Prostate gland (tissue), 2 donors: ENCODE measurements around the gene RAD54L. TPM values are rescaled to one million over a fixed set of nuclear protein-coding genes. Genes with fewer than 3 reads are reported as not detected.

Experiments used
- DNase-seq: peaks from one replicate; pipeline ENCODE4 v3.0.0-alpha.2; 2019; ENCODE audit warnings: low spot score
- H3K27ac ChIP-seq, 2 donors: fragments of 200-600 bp; sonication (generic); 2 replicates each; pipeline ENCODE4 v1.5.1; 2017 to 2019
- H3K27me3 ChIP-seq: fragments of 200-600 bp; sonication (generic); replicated peaks from 2 replicates; pipeline ENCODE4 v1.5.1; 2019; ENCODE audit not compliant: insufficient read depth
- H3K36me3 ChIP-seq, 2 donors: fragments of 200-600 bp; sonication (generic); 1 replicate in 1 of 2; 2 replicates in 1 of 2; pipeline versions ENCODE4 v1.5.1 to v1.8.1; 2017 to 2019
- H3K4me1 ChIP-seq: fragments of 200-600 bp; sonication (generic); replicated peaks from 2 replicates; pipeline ENCODE4 v1.5.1; 2019
- H3K4me3 ChIP-seq, 2 donors: fragments of 200-600 bp; sonication (generic); 2 replicates each; pipeline ENCODE4 v1.5.1; 2017 to 2019
- H3K9me3 ChIP-seq: fragments of 200-600 bp; sonication (generic); 2 replicates; pipeline ENCODE4 v1.5.1; 2017
- POLR2A ChIP-seq: fragments of 450-650 bp; IDR thresholded peaks from one replicate; pipeline ENCODE4 v1.6.1; 2016; ENCODE audit warnings: antibody characterized with exemption, mild to moderate bottlenecking
- POLR2AphosphoS5 ChIP-seq: sonication (generic); formaldehyde crosslinking; IDR thresholded peaks from one replicate; pipeline ENCODE4 v1.6.1; 2017; ENCODE audit warnings: antibody characterized with exemption
- WGBS: methylation state at CpG from one replicate; pipeline ENCODE4 v1.1.5; 2018; 5-methylcytosine and 5-hydroxymethylcytosine counted together
- intact Hi-C: fragments of 100-400 bp; cut with DNase I; formaldehyde crosslinking; loops from one replicate; pipeline ENCODE4 v1.14.2; 2022
- total RNA-seq, 2 donors: library from RNA; depleted of rRNA; stranded (reverse); fragments of >200 nt; gene quantifications; one replicate each; pipeline ENCODE4 v1.1.0, GENCODE V29; 2016
- TF ChIP-seq, protein P1 (sequence below), 4 experiments: fragments of 200-600 bp in 2 of 4; fragments of 450-650 bp in 2 of 4; sonication (generic) in 2 of 4; IDR thresholded peaks; 1 replicate in 3 of 4; 2 replicates in 1 of 4; pipeline ENCODE4 v1.5.1; 2016 to 2019; ENCODE audit warnings: antibody characterized with exemption in 4 of 4, mild to moderate bottlenecking in 2 of 4, moderate library complexity in 2 of 4

RAD54L gene
- total RNA-seq, 2 donors from 2014 or later: 8.2 to 8.4 TPM

DNA sequence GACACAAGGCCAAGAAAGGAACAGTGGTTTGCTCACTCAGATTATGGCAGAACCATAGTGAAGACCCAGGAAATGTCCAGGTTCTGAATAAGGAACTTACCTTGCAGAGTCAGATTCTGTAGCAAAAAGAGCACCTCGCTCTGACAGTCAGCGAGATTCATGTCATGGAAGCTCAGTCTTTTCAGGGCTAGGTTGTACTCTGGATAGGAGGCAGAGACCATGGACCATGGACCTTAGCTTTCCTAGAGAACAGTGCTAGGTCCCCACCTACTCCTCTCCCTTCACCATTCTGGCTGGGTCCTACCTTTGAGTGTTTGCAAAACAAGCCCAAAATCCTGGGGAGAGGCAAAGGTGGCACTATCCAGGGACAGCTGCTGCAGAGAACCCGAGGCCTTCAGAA is 32.5 kb downstream of the RAD54L start:
- Histone ChIP-seq H3K4me1 (no peaks in the 10 kb centered on the region), H3K4me3 (no peak overlapping the region), H3K27ac (no peak overlapping the region), H3K36me3 (peaks cover 3 to 5% of the 10 kb centered on the region in 2 donors), H3K27me3 (no peaks in the 10 kb centered on the region), H3K9me3 (no peaks in the 10 kb centered on the region)
- DNase-seq: no peak
- TF ChIP-seq, protein P1, sequence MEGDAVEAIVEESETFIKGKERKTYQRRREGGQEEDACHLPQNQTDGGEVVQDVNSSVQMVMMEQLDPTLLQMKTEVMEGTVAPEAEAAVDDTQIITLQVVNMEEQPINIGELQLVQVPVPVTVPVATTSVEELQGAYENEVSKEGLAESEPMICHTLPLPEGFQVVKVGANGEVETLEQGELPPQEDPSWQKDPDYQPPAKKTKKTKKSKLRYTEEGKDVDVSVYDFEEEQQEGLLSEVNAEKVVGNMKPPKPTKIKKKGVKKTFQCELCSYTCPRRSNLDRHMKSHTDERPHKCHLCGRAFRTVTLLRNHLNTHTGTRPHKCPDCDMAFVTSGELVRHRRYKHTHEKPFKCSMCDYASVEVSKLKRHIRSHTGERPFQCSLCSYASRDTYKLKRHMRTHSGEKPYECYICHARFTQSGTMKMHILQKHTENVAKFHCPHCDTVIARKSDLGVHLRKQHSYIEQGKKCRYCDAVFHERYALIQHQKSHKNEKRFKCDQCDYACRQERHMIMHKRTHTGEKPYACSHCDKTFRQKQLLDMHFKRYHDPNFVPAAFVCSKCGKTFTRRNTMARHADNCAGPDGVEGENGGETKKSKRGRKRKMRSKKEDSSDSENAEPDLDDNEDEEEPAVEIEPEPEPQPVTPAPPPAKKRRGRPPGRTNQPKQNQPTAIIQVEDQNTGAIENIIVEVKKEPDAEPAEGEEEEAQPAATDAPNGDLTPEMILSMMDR (IDR thresholded peaks at IDR 0.05): no peak
- TF ChIP-seq POLR2AphosphoS5: no peak
- no peak for TF ChIP-seq POLR2A
- intact Hi-C loops: no loop called here
- 93% methylated on average over 3 of the region's 3 CpGs for WGBS

DNA sequence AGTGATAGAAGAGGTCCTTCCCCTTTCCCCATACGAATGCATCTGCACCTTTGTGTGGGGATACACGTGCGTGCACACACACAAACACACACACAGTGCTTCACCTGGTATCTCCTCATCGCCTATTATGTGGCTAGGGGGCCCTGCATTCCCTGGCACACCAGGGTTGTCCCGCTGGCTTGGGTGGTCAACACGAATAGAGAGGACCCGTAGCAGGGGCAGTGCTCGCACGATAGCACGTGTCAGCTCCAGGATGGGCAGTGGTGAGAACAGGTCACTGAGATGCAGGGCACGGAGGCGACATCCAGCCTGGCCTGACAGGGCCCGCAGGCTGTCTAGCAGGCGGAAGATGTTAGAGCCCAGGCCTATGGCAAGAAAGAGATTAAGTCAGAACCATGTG is 33.5 kb downstream of the RAD54L start:
- 92% methylated on average over 14 of the region's 14 CpGs for WGBS
- H3K4me3 ChIP-seq: no peak overlapping the region
- peaks cover 7 to 11% of the 10 kb centered on the region in 2 donors for H3K36me3 ChIP-seq
- no peaks in the 10 kb centered on the region for H3K27me3 ChIP-seq
- TF ChIP-seq, protein P1 (IDR thresholded peaks at IDR 0.05): no peak
- TF ChIP-seq POLR2A: no peak
- no peak for TF ChIP-seq POLR2AphosphoS5
- DNase-seq: no peak
- H3K4me1 ChIP-seq: no peaks in the 10 kb centered on the region
- H3K27ac ChIP-seq: no peak overlapping the region
- intact Hi-C loops: no loop called here
- no peaks in the 10 kb centered on the region for H3K9me3 ChIP-seq

DNA sequence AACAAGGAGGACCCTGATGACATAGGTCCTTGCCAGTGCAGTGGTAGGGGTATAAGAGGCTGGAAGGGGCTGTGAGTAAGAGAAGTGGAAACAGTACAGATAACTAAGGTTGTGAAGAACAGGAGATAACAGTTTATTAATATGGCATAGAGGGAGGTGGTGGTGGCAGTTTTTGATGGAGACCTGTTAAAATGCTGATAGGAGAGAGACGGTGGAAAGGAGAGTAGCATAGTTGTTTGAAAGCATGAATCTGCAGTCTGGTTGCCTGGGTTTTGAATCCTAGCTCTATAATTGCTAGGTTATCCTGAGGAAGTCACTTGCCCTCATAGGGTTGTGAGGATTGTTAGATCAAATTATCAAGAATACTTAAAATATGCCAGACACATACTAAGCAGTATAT is 36.5 kb downstream of the RAD54L start:
- 87% methylated on average over 1 of the region's 1 CpG for WGBS

DNA sequence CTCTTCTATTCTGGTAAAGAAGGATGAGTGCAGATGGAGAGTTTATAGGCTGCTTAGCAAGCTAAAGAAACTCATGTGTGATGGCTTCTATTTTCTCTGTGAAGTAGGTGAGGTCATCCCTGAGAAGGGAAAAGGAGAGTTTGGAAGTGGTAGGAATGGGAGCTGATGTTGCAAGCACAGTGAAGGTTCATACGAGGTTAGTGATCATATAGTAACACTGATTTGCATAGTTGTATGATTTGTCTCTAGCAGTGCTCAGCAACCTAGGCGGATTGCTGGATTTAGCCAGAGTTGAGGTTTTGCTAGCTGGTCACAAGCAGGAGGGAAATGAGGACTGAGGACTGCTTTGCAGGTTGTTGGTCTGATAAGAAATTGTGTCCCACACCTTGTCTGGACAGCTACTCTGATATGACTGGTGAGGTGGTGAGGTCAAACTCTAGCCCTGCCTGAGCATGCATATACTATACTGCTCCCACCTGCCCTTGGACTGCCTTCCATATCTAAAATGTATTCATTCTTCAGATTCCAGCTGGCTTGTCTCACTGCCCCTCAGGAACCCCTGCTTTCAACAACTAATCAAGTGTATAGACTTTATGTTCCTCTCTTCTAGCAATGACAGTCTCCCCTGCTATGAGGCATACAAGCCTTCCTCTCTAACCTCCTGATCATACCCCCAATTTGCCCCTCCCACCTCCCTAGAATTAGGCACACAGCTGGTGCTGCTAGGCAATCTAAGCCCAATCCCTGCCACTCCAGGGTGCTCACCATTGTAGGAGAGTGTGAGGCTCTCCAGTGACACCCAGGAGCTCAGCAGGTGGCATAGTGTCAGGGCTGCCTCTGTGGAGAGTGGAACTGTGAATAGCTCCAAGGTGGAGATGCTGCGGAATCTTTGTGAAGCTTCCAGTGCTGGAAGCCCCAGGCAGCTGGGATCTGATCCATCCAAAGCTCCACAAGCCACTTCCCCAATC is 37.3 kb downstream of the RAD54L start:
- no peaks in the 10 kb centered on the region for H3K4me1 ChIP-seq
- H3K4me3 ChIP-seq: no peak overlapping the region
- 80% methylated on average over 3 of the region's 3 CpGs for WGBS
- DNase-seq: no peak
- intact Hi-C loops: no loop called here
- H3K9me3 ChIP-seq: no peaks in the 10 kb centered on the region
- H3K36me3 ChIP-seq: peaks cover 7 to 12% of the 10 kb centered on the region in 2 donors
- no peaks in the 10 kb centered on the region for H3K27me3 ChIP-seq
- H3K27ac ChIP-seq: no peak overlapping the region
- TF ChIP-seq, protein P1 (IDR thresholded peaks at IDR 0.05): no peak
- no peak for TF ChIP-seq POLR2AphosphoS5
- TF ChIP-seq POLR2A: no peak

More for the DNA sequence above, 36.5 kb downstream of the RAD54L start:
- Histone ChIP-seq H3K4me3 (no peak overlapping the region), H3K36me3 (peaks cover 7 to 13% of the 10 kb centered on the region in 2 donors), H3K27me3 (no peaks in the 10 kb centered on the region), H3K4me1 (no peaks in the 10 kb centered on the region), H3K27ac (no peak overlapping the region), H3K9me3 (no peaks in the 10 kb centered on the region)
- TF ChIP-seq POLR2AphosphoS5 (no peak), POLR2A (no peak)
- DNase-seq: no peak
- intact Hi-C loops: no loop called here

DNA sequence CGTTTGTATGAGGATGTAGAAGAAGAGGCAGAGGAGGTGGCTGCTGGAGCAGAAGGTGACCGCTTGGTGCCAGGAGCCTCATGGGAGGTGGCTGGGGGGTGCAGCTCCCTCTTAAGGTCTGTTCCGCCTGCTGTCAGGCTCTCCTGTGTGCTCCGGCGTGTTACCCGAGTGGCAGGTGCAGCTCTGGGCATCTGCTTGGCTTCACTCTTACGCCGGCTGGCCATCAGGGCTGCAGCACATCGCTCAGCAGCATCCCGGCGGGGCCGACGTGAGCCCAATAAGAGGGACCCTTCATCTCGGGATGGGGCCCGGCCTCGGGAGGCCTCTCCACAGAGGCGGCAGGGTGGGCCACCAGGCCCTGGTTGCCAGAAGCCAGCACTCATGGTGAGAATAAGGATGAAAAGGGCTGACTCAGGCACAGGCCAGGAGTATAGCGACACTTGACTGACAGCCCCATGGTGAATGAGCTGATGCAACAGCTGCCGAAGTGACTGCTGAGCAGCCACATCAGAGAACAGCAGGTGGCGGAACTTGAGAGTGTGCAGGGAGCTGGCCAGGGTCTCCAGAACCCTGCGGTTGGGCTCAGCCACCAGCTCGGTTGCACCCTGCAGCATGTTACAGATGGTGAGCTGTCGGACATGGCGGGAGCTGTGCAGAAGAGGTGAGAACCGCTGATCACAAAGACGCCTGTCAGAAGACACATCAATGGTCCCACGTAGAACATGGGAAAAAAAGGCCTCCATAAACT is 38.3 kb downstream of the RAD54L start:
- Histone ChIP-seq H3K4me3 (no peak overlapping the region), H3K4me1 (no peaks in the 10 kb centered on the region), H3K36me3 (peaks cover 7 to 9% of the 10 kb centered on the region in 2 donors), H3K27me3 (no peaks in the 10 kb centered on the region), H3K9me3 (no peaks in the 10 kb centered on the region), H3K27ac (no peak overlapping the region)
- DNase-seq: no peak
- 88% methylated on average over 26 of the region's 27 CpGs for WGBS
- TF ChIP-seq, protein P1 (IDR thresholded peaks at IDR 0.05): no peak
- TF ChIP-seq POLR2AphosphoS5 (no peak), POLR2A (no peak)
- intact Hi-C loops: no loop called here
